Measurements from ENCODE around the gene TPRN. TPM values are rescaled to one million over a fixed set of nuclear protein-coding genes. Genes with fewer than 3 reads are reported as not detected.

TPRN gene
- total RNA-seq, 2 experiments from 2014 or later: 5.7 to 6.6 TPM

DNA sequence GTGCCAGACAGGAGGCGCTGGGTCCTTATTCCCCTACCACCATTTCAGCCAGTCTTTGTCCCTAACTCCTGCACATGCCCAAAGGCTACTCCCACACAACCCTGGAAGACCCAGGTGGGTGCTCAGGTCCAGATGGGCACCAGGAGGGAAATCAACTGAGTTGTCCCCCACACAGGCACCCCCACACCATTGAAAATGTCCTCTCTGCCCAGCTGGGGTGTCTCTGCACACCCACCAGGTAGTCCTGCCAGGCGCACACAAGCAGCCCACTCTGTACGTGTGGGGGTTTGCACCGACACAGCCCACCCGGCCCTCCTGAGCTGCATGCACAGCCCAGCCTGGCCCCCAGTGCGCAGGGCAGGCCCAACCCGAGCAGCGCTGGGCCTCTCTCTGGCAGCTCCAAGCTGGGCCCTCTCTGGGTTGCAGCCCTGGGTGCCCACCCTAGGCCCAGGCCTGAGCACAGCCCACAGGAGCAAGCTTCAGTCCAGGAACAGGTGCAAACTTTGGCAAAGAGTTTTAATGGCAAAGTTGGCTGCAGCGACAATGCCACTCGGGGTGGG is 19.3 kb upstream of the TPRN start:
- H3K27ac Mint-ChIP-seq: no peak overlapping the region
- H3K9me3 Mint-ChIP-seq: no peaks in the 10 kb centered on the region
- H3K27me3 Mint-ChIP-seq: no peaks in the 10 kb centered on the region
- H3K36me3 Mint-ChIP-seq (ENCODE audit: low read depth): no peaks in the 10 kb centered on the region
- H3K4me1 Mint-ChIP-seq (ENCODE audit: low read depth): peaks cover 8% of the 10 kb centered on the region
- ATAC-seq (no peak), DNase-seq (no peak)
- intact Hi-C loops (cut with micrococcal nuclease): no loop called here
- POLR2A ChIA-PET: interaction anchor here (1.8 to 7.1 kb wide), 3 partner anchors 10 to 21 kb away, joined by 5 to 44 read pairs (median 9); partner anchors contain the start of genes NDOR1, TMEM203 and TUBB4B
- TF ChIP-seq, protein P1, sequence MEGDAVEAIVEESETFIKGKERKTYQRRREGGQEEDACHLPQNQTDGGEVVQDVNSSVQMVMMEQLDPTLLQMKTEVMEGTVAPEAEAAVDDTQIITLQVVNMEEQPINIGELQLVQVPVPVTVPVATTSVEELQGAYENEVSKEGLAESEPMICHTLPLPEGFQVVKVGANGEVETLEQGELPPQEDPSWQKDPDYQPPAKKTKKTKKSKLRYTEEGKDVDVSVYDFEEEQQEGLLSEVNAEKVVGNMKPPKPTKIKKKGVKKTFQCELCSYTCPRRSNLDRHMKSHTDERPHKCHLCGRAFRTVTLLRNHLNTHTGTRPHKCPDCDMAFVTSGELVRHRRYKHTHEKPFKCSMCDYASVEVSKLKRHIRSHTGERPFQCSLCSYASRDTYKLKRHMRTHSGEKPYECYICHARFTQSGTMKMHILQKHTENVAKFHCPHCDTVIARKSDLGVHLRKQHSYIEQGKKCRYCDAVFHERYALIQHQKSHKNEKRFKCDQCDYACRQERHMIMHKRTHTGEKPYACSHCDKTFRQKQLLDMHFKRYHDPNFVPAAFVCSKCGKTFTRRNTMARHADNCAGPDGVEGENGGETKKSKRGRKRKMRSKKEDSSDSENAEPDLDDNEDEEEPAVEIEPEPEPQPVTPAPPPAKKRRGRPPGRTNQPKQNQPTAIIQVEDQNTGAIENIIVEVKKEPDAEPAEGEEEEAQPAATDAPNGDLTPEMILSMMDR (IDR thresholded peaks at IDR 0.05): no peak
- H3K4me3 Mint-ChIP-seq: peak overlapping the region; percentile 17
- CTCF ChIA-PET: interaction anchor here (8.9 kb wide), 1 partner anchor 17 kb away, joined by 58 read pairs; no protein-coding TSS in a partner anchor

- POLR2A ChIA-PET: interaction anchor here (2.8 to 7.1 kb wide), 2 partner anchors 9 to 13 kb away, joined by 9 to 44 read pairs; partner anchors contain the start of genes NDOR1 and TMEM203
Measured at GRCh38 chr9:137218754-137219271, 18.3 kb upstream of the TPRN start.

GRCh38 chr9:137218212-137218753 is 17.7 kb upstream of the TPRN start:
- ChIA-PET POLR2A (interaction anchor here (2.8 to 7.1 kb wide), 2 partner anchors 8 to 12 kb away, joined by 9 to 44 read pairs; partner anchors contain the start of genes NDOR1 and TMEM203), CTCF (interaction anchor here (0.9 kb wide), 1 partner anchor 29 kb away, joined by 3 read pairs; no protein-coding TSS in a partner anchor)
- Mint-ChIP-seq H3K4me3 (no peak overlapping the region), H3K36me3 (ENCODE audit: low read depth) (no peaks in the 10 kb centered on the region), H3K9me3 (no peaks in the 10 kb centered on the region), H3K27me3 (no peaks in the 10 kb centered on the region), H3K27ac (no peak overlapping the region), H3K4me1 (ENCODE audit: low read depth) (peaks cover 4% of the 10 kb centered on the region)
- TF ChIP-seq, protein P1 (IDR thresholded peaks at IDR 0.05): no peak
- ATAC-seq (no peak), DNase-seq (no peak)
- intact Hi-C loops (cut with micrococcal nuclease): no loop called here

More at GRCh38 chr9:137218754-137219271, 18.3 kb upstream of the TPRN start:
- intact Hi-C loops (cut with micrococcal nuclease): no loop called here
- TF ChIP-seq, protein P1 (IDR thresholded peaks at IDR 0.05): no peak
- Mint-ChIP-seq H3K36me3 (ENCODE audit: low read depth) (no peaks in the 10 kb centered on the region), H3K9me3 (no peaks in the 10 kb centered on the region), H3K4me1 (ENCODE audit: low read depth) (peaks cover 4% of the 10 kb centered on the region), H3K27me3 (no peaks in the 10 kb centered on the region), H3K4me3 (no peak overlapping the region), H3K27ac (no peak overlapping the region)
- ATAC-seq (no peak), DNase-seq (no peak)
- CTCF ChIA-PET: interaction anchor here (0.9 kb wide), 1 partner anchor 29 kb away, joined by 3 read pairs; no protein-coding TSS in a partner anchor

DNA sequence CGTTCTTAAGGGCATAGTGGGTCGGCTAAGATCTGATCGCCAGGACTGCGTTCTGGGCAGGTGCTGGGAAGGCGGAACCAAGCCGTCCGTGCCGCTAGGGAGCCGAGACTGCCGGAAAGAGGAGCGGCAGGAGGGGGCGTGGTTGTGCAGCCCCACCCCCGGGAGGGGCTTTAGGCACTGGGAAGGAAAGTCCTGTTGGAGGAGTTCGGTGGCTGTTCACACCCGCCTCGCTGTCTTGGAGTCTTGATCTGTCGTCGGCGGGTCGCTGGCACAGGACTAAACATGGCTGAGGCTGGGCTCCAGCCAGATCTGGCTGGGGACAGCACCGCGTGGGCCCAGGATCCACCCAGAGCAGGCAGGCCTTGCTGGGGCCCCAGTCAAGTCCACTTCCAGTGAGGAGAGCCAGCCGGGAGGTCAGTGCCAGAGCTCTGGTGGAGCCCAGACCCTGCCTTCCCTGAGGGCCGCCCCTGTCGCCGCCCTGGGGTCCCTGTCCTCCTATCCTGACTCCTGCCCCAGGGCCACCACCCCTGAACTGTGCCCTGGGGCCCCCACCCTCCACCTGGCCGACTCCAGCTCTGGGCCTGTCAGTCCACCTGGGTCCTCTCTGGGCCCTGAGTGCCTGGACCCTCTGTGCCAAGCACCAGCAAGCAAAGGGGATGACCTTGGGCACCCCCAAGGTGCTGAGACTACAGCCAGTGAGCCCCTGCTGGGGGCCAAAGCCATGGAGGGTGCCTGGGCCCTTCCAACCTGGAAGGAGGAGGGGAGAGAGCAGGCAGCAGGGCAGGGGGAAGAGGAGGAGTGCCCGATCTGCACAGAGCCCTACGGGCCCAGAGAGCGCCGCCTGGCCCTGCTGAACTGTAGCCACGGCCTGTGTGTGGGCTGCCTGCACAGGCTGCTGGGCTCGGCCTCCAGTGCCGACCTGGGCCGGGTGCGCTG is 17.0 kb upstream of the TPRN start:
- Mint-ChIP-seq H3K9me3 (no peaks in the 10 kb centered on the region), H3K27me3 (no peaks in the 10 kb centered on the region), H3K27ac (no peak overlapping the region), H3K4me1 (ENCODE audit: low read depth) (peaks cover 2% of the 10 kb centered on the region), H3K4me3 (no peak overlapping the region), H3K36me3 (ENCODE audit: low read depth) (no peaks in the 10 kb centered on the region)
- DNase-seq: no peak
- POLR2A ChIA-PET: interaction anchor here (7.1 kb wide), 1 partner anchor 12 kb away, joined by 44 read pairs; the partner anchor contains the start of genes NDOR1 and TMEM203
- TF ChIP-seq, protein P1 (IDR thresholded peaks at IDR 0.05): no peak
- no peak for ATAC-seq
- intact Hi-C loops (cut with micrococcal nuclease): no loop called here
- CTCF ChIA-PET: interaction anchor here (0.9 to 1.3 kb wide), 2 partner anchors 9 to 28 kb away, joined by 3 read pairs; no protein-coding TSS in a partner anchor
